HEK293 (cell line): ENCODE measurements around the gene CDCA3.

Experiments used
- BCL11A ChIP-seq: fragments of 450-650 bp; formaldehyde crosslinking; IDR thresholded peaks from 2 replicates; pipeline ENCODE4 v1.5.1; 2016; ENCODE audit warnings: low read depth, missing biosample characterization, missing genetic modification characterization
- HOXA7 ChIP-seq: sonication (generic); formaldehyde crosslinking; IDR thresholded peaks from 2 replicates; pipeline ENCODE4 v1.8.1; 2022; ENCODE audit warnings: missing genetic modification reagents, borderline replicate concordance
- RBAK ChIP-seq: fragments of 450-650 bp; formaldehyde crosslinking; IDR thresholded peaks from 2 replicates; pipeline ENCODE4 v1.5.1; 2016; ENCODE audit warnings: missing biosample characterization, missing genetic modification characterization
- ZNF202 ChIP-seq: fragments of 450-650 bp; formaldehyde crosslinking; IDR thresholded peaks from 2 replicates; pipeline ENCODE4 v1.5.1; 2016; ENCODE audit warnings: missing biosample characterization, missing genetic modification characterization, borderline replicate concordance
- ZNF211 ChIP-seq: fragments of 450-650 bp; formaldehyde crosslinking; IDR thresholded peaks from 2 replicates; pipeline ENCODE4 v1.5.1; 2016; ENCODE audit warnings: low read depth, missing biosample characterization, missing genetic modification characterization
- ZNF433 ChIP-seq: fragments of 450-650 bp; formaldehyde crosslinking; IDR thresholded peaks from 2 replicates; pipeline ENCODE4 v1.5.1; 2016; ENCODE audit warnings: missing biosample characterization, missing genetic modification characterization, low read depth
- ZNF530 ChIP-seq: fragments of 450-650 bp; formaldehyde crosslinking; IDR thresholded peaks from 2 replicates; pipeline ENCODE4 v1.5.1; 2016; ENCODE audit warnings: low read depth, missing biosample characterization, missing genetic modification characterization
- ZNF624 ChIP-seq: fragments of 450-650 bp; formaldehyde crosslinking; IDR thresholded peaks from 2 replicates; pipeline ENCODE4 v1.5.1; 2017; ENCODE audit warnings: missing biosample characterization, missing genetic modification characterization
- ZNF776 ChIP-seq: fragments of 450-650 bp; formaldehyde crosslinking; IDR thresholded peaks from 2 replicates; pipeline ENCODE4 v1.5.0; 2017; ENCODE audit warnings: missing biosample characterization, missing genetic modification characterization, borderline replicate concordance
- TF ChIP-seq, protein P1 (sequence below): fragments of 450-650 bp; formaldehyde crosslinking; IDR thresholded peaks from 2 replicates; pipeline ENCODE4 v1.5.1; 2016; ENCODE audit warnings: missing biosample characterization, missing genetic modification characterization
- TF ChIP-seq, protein P2 (sequence below): fragments of 450-650 bp; formaldehyde crosslinking; IDR thresholded peaks from 2 replicates; pipeline ENCODE4 v1.5.1; 2016; ENCODE audit warnings: missing biosample characterization, missing genetic modification characterization, low read depth
- TF ChIP-seq, protein P3 (sequence below): fragments of 450-650 bp; formaldehyde crosslinking; IDR thresholded peaks from 2 replicates; pipeline ENCODE4 v1.5.1; 2016; ENCODE audit warnings: missing biosample characterization, missing genetic modification characterization
- TF ChIP-seq, protein P4 (sequence below): fragments of 450-650 bp; formaldehyde crosslinking; IDR thresholded peaks from 2 replicates; pipeline ENCODE4 v1.5.1; 2016; ENCODE audit warnings: missing biosample characterization, missing genetic modification characterization

DNA sequence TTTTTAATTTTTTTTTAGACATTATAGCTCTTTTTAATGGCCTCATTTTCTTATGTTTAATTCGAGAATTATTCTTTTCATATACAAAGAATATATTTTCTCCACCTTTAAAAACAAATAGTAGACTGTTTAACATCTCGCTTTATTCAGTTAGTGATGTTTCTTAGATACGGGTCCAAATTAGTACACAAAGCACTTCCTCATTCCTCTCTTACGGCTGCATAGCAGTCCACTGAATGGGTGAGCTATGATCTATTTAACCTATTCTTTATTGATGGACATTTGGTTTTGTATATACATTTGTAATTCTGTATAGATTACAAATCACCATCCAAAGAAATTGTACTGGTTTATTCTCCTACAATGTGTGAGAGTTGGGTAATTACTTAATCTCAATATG, 37.7 kb downstream of the CDCA3 start:
- no peak for TF ChIP-seq HOXA7 (CRISPR knock-in tag)
- no peak for TF ChIP-seq RBAK (tag by site-specific recombination)
- TF ChIP-seq, protein P1, sequence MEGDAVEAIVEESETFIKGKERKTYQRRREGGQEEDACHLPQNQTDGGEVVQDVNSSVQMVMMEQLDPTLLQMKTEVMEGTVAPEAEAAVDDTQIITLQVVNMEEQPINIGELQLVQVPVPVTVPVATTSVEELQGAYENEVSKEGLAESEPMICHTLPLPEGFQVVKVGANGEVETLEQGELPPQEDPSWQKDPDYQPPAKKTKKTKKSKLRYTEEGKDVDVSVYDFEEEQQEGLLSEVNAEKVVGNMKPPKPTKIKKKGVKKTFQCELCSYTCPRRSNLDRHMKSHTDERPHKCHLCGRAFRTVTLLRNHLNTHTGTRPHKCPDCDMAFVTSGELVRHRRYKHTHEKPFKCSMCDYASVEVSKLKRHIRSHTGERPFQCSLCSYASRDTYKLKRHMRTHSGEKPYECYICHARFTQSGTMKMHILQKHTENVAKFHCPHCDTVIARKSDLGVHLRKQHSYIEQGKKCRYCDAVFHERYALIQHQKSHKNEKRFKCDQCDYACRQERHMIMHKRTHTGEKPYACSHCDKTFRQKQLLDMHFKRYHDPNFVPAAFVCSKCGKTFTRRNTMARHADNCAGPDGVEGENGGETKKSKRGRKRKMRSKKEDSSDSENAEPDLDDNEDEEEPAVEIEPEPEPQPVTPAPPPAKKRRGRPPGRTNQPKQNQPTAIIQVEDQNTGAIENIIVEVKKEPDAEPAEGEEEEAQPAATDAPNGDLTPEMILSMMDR (tag by site-specific recombination), result no peak
- TF ChIP-seq, protein P2, sequence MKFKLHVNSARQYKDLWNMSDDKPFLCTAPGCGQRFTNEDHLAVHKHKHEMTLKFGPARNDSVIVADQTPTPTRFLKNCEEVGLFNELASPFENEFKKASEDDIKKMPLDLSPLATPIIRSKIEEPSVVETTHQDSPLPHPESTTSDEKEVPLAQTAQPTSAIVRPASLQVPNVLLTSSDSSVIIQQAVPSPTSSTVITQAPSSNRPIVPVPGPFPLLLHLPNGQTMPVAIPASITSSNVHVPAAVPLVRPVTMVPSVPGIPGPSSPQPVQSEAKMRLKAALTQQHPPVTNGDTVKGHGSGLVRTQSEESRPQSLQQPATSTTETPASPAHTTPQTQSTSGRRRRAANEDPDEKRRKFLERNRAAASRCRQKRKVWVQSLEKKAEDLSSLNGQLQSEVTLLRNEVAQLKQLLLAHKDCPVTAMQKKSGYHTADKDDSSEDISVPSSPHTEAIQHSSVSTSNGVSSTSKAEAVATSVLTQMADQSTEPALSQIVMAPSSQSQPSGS (tag by site-specific recombination), result no peak
- TF ChIP-seq, protein P3, sequence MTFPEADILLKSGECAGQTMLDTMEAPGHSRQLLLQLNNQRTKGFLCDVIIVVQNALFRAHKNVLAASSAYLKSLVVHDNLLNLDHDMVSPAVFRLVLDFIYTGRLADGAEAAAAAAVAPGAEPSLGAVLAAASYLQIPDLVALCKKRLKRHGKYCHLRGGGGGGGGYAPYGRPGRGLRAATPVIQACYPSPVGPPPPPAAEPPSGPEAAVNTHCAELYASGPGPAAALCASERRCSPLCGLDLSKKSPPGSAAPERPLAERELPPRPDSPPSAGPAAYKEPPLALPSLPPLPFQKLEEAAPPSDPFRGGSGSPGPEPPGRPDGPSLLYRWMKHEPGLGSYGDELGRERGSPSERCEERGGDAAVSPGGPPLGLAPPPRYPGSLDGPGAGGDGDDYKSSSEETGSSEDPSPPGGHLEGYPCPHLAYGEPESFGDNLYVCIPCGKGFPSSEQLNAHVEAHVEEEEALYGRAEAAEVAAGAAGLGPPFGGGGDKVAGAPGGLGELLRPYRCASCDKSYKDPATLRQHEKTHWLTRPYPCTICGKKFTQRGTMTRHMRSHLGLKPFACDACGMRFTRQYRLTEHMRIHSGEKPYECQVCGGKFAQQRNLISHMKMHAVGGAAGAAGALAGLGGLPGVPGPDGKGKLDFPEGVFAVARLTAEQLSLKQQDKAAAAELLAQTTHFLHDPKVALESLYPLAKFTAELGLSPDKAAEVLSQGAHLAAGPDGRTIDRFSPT, result no peak
- TF ChIP-seq ZNF624 (tag by site-specific recombination), result no peak
- TF ChIP-seq ZNF202 (tag by site-specific recombination), result no peak
- no peak for TF ChIP-seq ZNF530
- TF ChIP-seq ZNF211 (tag by site-specific recombination), result no peak
- TF ChIP-seq ZNF776 (tag by site-specific recombination), result no peak
- TF ChIP-seq ZNF433, result no peak
- TF ChIP-seq BCL11A, result no peak
- TF ChIP-seq, protein P4, sequence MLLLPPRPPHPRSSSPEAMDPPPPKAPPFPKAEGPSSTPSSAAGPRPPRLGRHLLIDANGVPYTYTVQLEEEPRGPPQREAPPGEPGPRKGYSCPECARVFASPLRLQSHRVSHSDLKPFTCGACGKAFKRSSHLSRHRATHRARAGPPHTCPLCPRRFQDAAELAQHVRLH, result no peak
